Measurements from ENCODE around the gene TSPYL2.

TSPYL2 gene

DNA sequence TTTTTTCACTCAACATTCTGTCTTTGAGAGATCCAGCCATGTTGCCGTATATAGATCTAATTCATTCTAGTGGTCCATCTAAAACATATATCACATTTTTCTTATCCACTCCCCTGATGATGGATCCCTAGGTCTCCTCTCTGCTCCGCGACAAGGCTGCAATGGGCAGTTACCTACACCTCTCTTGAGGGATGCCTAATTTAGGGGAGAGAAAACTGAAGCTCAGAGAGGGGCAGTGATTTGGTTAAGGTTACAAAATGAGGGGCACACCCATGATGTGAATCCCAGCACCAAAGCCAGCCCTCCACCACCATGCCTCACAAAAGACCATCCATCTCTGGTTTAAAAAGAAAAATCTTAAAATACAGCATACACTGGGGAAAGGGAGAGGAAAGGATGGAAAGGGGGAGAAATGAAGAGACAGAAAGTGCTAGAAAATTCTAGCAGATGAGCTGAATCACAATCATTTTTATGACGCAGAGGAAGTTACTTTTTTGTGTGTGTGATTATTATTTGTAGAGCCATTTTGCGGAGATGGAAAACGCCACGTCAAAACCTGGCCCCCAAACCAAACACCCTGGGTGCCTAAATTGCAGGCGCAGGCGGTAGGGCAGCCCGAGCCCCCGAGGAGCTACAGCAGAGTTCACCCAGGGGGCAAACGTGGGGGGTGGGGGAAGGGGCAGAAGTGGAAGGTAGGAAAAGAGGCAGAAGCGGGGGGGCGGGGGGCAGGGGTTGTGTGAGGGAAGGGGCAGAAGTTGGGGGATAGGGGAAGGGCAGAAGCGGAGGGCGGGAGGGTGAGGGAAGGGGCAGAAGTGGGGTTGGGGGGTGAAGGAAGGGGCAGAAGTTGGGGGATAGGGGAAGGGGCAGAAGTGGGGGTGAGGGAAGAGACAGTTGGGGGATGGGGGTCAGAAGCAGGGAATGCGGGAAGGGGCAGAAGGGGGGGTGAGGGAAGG is 1.3 kb upstream of the TSPYL2 start:
- no peak for DNase-seq

DNA sequence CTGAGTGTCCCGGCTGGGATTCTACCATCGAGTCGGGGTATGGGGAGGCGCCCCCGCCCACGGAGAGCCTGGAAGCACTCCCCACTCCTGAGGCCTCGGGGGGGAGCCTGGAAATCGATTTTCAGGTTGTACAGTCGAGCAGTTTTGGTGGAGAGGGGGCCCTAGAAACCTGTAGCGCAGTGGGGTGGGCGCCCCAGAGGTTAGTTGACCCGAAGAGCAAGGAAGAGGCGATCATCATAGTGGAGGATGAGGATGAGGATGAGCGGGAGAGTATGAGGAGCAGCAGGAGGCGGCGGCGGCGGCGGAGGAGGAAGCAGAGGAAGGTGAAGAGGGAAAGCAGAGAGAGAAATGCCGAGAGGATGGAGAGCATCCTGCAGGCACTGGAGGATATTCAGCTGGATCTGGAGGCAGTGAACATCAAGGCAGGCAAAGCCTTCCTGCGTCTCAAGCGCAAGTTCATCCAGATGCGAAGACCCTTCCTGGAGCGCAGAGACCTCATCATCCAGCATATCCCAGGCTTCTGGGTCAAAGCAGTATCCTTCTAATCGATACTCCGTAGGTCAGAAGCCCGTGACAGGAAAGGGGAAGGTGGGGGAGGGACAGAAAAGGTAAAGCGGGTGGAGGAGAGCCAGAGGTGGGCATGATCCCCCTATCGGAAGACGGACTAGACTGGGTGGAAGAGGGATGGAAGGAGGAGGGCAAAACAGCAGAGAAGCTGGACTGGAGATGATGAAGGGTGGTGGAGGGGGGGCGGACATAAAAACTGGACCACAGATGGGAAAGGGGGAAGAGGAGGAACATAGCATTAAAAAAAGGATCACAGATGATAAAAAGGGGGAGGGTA is 828 bp downstream of the TSPYL2 start:
- no peak for DNase-seq

GRCh38 chrX:53084043-53084570 is 1.9 kb downstream of the TSPYL2 start:
- no peak for DNase-seq

- DNase-seq, result no peak
Measured at GRCh38 chrX:53084863-53085262, 2.7 kb downstream of the TSPYL2 start.

DNA sequence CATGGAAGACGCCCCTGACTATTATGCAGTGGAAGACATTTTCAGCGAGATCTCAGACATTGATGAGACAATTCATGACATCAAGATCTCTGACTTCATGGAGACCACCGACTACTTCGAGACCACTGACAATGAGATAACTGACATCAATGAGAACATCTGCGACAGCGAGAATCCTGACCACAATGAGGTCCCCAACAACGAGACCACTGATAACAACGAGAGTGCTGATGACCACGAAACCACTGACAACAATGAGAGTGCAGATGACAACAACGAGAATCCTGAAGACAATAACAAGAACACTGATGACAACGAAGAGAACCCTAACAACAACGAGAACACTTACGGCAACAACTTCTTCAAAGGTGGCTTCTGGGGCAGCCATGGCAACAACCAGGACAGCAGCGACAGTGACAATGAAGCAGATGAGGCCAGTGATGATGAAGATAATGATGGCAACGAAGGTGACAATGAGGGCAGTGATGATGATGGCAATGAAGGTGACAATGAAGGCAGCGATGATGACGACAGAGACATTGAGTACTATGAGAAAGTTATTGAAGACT is 3.6 kb downstream of the TSPYL2 start:
- DNase-seq, result no peak

DNA sequence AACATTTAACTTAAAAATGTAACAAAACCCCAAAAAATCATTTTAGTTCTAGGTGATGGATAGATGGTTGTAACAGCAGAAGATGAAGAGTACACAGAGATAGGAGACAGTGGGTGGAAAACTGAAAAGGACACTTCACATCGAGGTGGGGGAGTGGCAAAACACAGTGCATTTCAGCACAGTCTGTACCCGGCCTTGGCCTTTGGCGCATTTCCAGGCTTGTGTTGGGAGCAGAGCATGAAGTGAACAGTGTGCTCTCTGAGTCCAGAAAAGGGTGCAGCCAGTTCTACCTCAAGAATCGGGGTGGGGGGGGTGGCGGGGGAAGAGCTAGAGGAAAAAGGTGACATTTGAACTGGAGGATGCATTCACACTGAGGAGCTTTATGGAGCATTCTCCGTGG is 4.3 kb downstream of the TSPYL2 start:
- DNase-seq, result no peak

- DNase-seq, result no peak
Measured at GRCh38 chrX:53087388-53087831, 5.2 kb downstream of the TSPYL2 start.

DNA sequence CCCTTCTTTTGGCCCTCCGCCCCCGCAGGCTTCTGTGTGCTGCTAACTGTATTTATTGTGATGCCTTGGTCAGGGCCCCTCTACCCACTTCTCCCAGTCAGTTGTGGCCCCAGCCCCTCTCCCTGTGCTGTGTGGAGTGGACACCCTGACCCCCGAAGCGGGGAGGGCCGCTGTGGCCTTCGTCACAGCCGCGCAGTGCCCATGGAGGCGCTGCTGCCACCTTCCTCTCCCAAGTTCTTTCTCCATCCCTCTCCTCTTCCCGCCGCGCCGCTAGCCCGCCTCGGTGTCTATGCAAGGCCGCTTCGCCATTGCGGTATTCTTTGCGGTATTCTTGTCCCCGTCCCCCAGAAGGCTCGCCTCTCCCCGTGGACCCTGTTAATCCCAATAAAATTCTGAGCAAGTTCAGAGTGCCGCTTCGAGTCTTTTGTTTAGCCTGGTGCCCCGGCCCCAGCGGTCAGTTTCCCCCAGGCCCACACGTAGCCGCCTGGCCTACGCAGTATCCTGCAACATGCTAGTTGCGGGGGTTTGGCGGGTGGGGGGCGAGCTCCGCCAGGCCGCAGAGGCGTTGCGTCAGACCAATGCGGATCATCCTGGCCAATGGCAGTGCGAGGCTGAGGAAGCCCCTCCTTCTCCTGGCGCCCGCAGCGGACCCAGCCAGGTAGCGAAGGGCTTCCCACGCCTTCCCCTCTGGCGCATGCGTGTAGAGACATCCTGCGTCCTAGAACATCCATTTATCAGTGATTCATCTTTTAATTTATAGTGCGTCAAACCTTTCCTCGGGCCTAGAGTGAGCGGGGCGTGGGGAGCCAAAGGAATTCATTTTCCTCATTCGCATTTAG is 6.2 kb downstream of the TSPYL2 start:
- peak; percentile 79 for DNase-seq

DNA sequence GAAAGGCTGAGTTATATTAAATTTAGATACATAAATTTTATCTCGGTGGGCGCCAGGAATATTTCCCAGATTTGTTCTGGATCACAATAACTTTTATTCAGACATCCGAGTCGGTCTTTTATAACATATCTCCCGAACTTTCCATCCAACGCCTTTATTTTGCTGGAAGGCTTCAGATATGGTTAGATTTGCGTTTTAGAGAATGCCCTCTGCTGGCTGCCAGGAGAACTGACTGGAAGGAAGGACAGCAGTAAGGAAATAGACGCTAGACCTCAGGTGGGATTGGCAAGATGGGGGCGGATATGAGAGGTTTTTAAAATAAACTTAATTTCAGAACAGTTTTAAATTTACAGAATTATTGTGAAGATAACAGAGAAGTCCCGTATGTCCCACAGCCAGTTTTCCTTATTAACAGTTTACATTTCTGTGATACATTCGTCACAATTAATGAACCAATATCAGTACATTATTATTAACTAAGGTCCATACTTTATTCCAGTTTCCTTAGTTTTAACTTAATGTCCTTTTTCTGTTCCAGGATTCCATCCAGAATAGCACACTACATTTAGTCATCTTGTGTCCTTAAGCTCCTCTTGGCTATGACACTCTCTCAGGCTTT is 7.2 kb downstream of the TSPYL2 start:
- peak; percentile 53 for DNase-seq

DNA sequence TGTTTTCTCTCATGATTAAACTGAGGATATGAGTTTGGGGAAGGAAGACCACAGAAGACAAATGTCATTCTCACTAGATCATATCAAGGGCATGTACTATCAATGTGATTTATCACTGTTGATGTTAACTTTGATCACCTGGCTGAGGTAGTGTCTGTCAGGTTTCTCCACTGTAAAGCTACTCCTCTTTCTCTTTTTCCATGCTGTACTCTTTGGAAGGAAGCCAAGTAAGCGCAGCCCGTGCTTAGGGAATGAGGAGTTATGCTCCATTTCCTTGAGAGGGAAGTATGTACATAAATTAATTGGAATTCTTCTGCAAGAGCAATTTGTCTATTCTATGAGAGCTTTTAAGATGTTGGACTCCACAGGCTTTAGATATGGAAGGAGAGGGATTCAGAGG is 7.8 kb downstream of the TSPYL2 start:
- no peak for DNase-seq

- DNase-seq, result no peak
Measured at GRCh38 chrX:53091354-53091753, 9.2 kb downstream of the TSPYL2 start.

DNA sequence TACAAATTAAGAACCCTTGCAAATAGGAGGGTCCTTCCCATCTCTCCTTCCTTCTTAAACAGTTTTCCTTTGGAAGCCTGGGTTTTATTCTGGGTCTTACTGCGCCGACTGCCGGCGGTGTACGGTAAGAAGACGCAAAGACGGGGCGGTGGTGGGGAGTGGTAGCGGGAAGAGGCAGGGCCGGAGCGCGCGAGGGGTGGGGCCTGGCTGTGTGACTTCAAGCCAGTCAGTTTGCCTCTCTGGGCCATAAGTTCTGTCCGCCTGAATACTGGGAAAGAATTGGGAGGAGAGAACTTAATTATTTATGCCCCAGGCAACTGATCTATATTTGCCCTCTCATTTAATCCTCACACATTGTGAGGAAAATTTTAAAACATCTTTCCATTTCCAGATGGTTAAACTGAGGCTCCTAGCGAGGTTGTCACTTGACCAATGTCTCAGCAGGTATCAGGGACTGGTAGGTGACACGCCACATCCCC is 11.0 kb downstream of the TSPYL2 start:
- DNase-seq, result peak; percentile 20

DNA sequence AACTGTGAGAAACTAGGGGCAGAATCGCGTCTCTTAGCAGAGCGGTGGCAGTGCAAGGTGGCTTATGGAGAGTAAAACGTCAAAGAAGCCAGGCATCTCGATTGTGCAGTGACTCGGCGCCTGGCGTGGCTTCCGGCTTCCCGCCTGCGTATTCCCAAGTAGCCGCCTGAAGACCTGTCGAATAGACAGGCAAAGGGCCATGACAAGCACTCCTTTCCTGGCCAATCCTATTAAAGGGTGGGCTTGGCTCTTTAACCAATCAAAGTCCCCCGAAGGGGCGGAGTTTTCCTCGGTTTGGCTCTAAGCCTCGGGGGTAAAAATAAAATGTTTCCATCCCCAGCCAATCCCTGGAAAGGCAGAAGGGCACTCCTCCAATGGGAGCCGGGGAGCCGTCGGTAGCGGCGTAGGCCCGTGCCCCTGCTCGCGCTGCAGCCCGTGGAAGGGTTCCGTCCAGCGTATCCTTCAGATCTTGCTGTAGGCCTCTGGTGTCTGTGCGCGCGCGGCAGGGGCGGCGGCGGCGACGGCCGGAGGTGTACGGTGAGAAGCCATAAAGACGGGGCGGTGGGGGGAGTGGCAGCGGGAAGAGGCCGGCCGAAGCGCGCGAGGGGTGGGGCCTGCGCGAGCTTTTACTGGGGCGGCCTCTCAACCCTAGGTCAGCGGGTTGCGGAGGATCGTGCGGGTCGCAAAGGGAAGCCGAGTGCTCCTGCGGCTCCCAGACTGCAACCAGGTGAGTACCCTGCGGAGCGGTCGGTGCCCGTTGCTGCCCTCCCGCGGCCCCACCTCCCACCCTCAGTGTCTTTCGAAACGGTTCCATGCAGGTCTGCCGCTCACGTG is 11.8 kb downstream of the TSPYL2 start, which contains the start of gene KANTR:
KANTR (plus strand) TSS at position 395 of the 834 bp plus-strand sequence. CDS start 30,131 bp downstream, outside the sequence.
- DNase-seq, result peak; percentile 89

- no peak for DNase-seq
Measured at GRCh38 chrX:53094582-53094905, 12.4 kb downstream of the TSPYL2 start.

DNA sequence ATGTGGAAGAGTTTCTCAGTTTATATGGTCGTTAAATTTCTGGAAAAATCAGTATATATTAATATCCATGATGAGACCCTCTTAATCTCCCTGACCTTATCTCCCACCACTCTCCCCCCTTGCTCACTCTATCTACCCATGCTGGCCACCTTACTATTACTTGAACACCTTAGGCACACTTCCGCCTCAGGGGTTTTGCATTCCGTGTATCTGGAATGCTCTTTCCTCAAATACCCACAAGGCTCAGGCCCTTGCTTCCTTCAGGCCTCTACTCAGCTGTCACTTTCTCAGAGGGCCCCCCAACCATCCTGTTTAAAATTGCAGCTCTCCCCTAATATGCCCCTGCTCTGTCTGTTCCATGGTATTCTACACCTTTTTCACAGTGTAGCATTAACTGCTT is 13.6 kb downstream of the TSPYL2 start:
- no peak for DNase-seq

DNA sequence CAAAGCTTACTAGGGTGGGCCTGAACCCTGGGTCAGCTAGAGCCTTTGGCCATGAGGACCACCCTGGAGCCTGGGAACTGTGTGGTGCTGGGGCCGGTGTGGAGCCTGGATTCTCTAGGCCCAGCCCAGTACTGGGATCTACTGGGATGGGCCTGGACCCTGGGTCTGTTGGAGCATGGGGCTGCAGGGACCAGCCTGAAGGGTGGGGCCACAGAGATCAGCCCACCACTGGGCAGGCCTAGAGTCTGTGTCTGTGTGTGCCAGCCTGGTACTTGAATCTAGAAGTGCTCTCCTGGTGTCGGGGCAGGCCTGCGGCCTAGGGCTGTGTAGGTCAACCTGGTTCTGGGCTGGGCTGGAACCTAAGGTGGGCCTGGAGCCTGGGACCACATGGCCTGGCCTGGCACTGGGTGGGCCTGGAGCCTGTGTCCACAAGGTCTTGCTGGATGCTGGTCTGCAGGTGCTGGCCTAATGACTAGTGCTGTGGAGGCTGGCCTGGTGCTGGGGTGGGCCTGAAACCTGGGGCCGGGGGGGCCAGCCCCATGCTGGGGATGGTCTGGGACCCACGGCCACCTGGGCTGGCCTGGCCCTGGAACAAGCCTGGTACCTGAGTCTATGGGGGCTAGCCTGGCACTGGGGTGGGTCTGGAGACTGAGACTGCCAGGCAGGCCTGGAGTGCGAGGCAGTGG is 32.8 kb downstream of the TSPYL2 start:
- no peak for DNase-seq

DNA sequence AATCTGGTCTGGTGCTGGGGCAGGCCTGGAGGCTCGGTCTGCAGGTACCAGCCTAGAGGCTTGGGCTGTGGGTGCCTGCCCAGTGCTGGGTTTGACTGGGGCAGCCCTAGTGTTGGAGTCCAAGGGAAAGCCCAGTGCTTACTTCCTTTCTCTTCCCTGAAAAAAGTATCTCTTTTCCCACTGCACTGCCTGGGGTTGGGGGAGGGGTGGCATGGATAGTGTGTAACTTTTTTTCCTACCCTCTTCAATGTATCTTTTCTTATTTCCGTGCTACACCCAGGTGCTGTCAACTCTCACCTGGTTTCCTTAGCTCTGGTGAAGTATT is 33.3 kb downstream of the TSPYL2 start:
- DNase-seq, result no peak

DNA sequence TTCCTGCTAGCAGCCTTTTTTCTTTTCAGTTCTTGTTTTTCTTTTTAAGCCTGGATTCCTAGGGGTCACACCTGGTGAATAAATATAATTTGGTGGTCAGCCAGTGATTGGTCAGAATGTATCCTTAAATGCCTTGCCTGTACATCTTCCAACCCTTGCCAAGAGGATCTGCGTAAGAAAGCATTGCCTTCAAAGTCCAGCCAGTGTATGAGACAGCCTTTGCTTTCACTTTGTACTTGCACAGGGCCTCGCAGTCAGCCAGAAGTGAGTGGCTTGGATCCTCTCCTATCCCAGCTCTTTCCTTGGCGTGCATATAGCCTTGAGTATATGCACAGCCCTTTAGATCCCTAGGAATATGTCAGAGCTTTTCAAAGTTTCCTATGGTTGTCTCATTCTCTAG is 33.9 kb downstream of the TSPYL2 start:
- no peak for DNase-seq

GRCh38 chrX:53122013-53122412 is 39.8 kb downstream of the TSPYL2 start:
- no peak for DNase-seq

DNA sequence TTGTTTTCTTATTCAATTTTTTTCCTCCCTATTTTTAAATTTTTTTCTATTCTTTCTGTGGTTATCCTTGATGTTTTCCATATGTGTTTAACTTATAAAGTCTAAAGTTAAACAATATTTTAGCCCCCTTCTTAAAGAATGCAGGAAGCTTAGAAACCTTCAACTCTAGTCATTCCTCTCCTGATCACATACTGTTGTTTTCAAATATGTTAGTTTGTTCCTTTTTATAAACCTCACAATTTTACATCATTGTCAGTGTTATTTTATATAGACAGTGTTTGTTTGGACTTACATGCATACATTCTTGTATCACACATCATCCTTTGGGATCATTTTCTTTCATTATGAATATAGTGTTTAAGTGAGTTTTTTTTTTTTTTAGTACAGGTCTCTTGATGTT is 43.3 kb downstream of the TSPYL2 start:
- DNase-seq, result no peak
